Central memory CD8-positive, alpha-beta T cell (primary cell): ENCODE results near the gene GOSR1.
A peak's percentile ranks its signal among the peaks of the same experiment; 100 is the strongest.
"Not testable (repeated sequence)": the region's sequence is repeated elsewhere in the genome, so short reads cannot be mapped to it uniquely, and the experiment has no call there.

Experiments
- ATAC-seq: fragments of 150-1000 bp; cut with Tn5 transposase; replicated peaks from 2 replicates; pipeline ENCODE4 v1.10.0; 2022; ENCODE audit warnings: mild to moderate bottlenecking, moderate FRiP score, moderate number of reproducible peaks; ENCODE audit not compliant: poor library complexity, severe bottlenecking; ENCODE audit errors: extremely low read depth
- DNase-seq, 2 donors: peaks; one replicate each; pipeline ENCODE4 v3.0.0; 2021; ENCODE audit warnings: low spot score in 2 of 2
- H3K27ac Mint-ChIP-seq: one replicate; pipeline ENCODE4 v1.8.0; 2022; ENCODE audit warnings: low read depth, mild to moderate bottlenecking, moderate library complexity, mixed read lengths
- H3K27me3 Mint-ChIP-seq: one replicate; pipeline ENCODE4 v1.8.0; 2022; ENCODE audit warnings: mixed read lengths
- H3K36me3 Mint-ChIP-seq: one replicate; pipeline ENCODE4 v1.8.0; 2022; ENCODE audit warnings: mild to moderate bottlenecking, moderate library complexity, mixed read lengths; ENCODE audit not compliant: insufficient read depth
- H3K4me1 Mint-ChIP-seq: one replicate; pipeline ENCODE4 v1.8.0; 2022; ENCODE audit warnings: mixed read lengths
- H3K4me3 Mint-ChIP-seq: one replicate; pipeline ENCODE4 v1.8.0; 2022; ENCODE audit warnings: mild to moderate bottlenecking, moderate library complexity, mixed read lengths
- H3K9me3 Mint-ChIP-seq: one replicate; pipeline ENCODE4 v1.8.0; 2022; ENCODE audit warnings: mixed read lengths

GOSR1 gene

DNA sequence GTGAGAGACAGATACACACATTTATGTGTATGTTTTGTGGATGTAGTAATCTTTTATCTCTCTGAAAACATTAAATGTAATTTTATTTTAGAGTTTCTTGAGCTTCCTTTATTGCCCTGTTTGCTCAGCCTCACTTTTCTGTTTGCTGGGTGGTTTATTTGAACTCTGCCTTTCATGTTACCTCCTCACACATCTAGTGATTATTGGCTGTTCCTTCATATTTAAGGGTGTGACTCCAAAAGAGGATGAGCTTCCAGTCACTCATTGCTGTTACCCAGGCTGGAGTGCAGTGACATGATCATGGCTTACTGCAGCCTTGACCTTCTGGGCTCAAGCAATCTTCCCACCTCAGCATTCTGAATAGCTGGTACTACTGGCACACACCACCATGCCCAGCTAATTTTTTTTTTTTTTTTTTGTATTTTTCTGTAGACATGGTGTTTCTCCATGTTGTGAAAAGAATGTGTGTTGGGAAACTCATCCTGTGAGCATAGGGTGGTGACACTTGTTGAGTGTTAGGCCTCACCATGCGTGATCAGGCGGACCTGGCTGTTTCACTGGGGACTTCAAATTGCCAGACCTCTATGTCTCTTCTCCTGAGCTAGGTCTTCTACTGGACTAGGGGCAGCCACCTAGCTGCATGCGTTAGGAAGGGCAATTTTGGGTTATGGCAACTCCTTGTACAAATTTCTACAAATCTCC, 37.8 kb downstream of the GOSR1 start:
- Mint-ChIP-seq H3K27ac (no peak overlapping the region), H3K4me1 (peaks cover 22% of the 10 kb centered on the region), H3K27me3 (no peaks in the 10 kb centered on the region), H3K36me3 (peaks cover 29% of the 10 kb centered on the region), H3K4me3 (no peak overlapping the region), H3K9me3 (no peaks in the 10 kb centered on the region)
- DNase-seq (no peak), ATAC-seq (no peak)

DNA sequence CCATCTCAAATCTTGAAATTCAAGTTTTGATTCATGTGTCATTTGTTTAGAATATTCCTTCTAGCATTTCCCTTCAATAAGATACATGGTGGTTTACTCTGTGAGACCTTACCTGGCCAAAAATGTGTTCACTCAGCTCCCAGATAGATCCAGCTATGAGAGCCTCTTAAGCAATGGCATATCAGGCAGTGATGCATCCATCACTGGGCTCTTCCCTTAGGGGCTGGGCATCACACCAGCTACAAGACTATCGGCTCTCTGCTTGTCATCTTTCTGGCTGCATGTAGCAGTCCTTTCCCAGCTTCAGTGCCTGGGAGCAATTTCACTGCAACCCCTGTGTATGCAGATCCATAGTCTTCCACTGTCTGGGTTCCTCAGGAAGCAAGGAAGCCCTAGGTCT, 40.6 kb downstream of the GOSR1 start:
- no peaks in the 10 kb centered on the region for H3K9me3 Mint-ChIP-seq
- peaks cover 43% of the 10 kb centered on the region for H3K36me3 Mint-ChIP-seq
- DNase-seq: no peak
- no peak overlapping the region for H3K27ac Mint-ChIP-seq
- H3K4me1 Mint-ChIP-seq: peaks cover 16% of the 10 kb centered on the region
- no peak for ATAC-seq
- no peak overlapping the region for H3K4me3 Mint-ChIP-seq
- H3K27me3 Mint-ChIP-seq: no peaks in the 10 kb centered on the region

DNA sequence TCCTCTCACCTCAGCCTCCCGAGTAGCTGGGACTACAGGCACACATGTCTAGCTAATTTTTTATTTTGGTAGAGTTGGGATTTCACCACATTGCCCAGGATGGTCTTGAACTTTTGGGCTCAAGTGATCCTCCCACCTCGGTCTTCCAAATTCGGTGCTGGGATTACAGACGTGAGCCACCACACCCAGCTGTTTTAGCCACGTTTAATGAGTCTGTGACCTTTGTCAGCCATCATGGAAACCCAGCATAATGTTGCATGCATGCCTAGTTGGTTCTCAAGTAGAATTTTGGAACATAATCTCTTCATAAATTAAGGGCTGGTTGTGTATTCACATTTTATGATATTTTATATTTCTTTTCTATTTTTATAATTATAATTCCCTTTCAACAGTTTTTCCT, 42.0 kb downstream of the GOSR1 start:
- ATAC-seq: no peak
- no peaks in the 10 kb centered on the region for H3K27me3 Mint-ChIP-seq
- H3K4me1 Mint-ChIP-seq: peaks cover 13% of the 10 kb centered on the region
- H3K4me3 Mint-ChIP-seq: no peak overlapping the region
- DNase-seq: no peak
- no peaks in the 10 kb centered on the region for H3K9me3 Mint-ChIP-seq
- no peak overlapping the region for H3K27ac Mint-ChIP-seq
- H3K36me3 Mint-ChIP-seq: peaks cover 48% of the 10 kb centered on the region

DNA sequence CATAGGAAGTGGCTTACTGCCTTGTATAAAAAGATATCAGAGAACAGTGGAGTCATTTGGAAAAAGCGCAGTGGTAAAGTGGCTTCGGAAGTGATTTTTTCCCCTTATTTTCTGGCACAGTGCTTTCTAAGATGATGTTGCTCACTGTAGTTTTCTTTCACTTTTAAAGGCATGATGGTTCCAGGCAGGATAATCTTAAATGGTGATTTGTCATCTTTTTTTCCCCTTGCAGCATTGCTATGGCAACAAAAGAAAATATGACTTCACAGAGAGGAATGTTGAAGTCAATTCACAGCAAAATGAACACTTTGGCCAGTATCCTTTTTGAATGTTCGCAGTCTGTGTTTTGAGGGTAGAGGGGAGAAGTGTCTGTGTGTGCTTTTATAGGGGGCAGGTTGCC, 42.5 kb downstream of the GOSR1 start:
- H3K36me3 Mint-ChIP-seq: peaks cover 52% of the 10 kb centered on the region
- ATAC-seq (no peak), DNase-seq (no peak)
- no peaks in the 10 kb centered on the region for H3K9me3 Mint-ChIP-seq
- H3K27me3 Mint-ChIP-seq: no peaks in the 10 kb centered on the region
- peak overlapping the region; percentile 35 for H3K27ac Mint-ChIP-seq
- no peak overlapping the region for H3K4me3 Mint-ChIP-seq
- H3K4me1 Mint-ChIP-seq: peaks cover 8% of the 10 kb centered on the region

DNA sequence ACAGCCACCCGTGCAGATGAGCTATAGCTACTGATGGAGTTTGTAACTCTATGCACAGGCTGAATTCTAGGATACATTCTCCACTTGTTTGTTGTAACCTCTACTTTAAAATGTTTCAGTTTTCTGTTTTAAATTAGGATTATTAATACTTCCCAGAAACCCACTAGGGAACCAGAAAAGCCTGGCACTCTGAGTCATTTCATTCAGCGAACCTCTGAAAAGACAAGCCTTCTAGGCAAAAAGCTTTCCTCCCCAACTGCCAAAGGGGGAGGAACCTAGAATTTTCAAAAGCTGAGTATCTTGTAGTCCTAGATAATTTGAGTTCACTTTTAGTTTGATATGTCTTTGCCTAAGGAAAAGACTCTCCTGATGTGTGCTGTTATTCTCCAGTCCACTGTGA, 43.2 kb downstream of the GOSR1 start:
- no peaks in the 10 kb centered on the region for H3K27me3 Mint-ChIP-seq
- peaks cover 6% of the 10 kb centered on the region for H3K4me1 Mint-ChIP-seq
- H3K4me3 Mint-ChIP-seq: no peak overlapping the region
- ATAC-seq (no peak), DNase-seq (no peak)
- no peak overlapping the region for H3K27ac Mint-ChIP-seq
- peaks cover 47% of the 10 kb centered on the region for H3K36me3 Mint-ChIP-seq
- H3K9me3 Mint-ChIP-seq: no peaks in the 10 kb centered on the region

DNA sequence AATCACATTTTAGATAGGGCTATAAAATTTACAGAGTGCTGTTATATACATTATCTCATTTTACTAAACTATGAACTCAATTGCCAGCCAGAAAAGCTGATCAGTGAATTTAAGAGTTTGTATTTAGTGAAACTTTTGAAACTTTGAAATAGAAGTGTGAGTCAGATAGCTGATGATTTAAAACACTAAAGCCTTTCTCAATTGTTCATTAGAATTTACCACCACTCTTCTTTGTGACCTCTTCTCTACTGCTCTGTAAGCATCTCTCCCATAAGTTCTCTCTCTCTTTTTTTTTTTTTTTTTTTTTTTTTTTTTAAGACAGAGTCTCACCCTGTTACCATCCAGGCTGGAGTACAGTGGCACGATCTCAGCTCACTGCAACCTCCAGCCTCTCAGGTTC, 43.7 kb downstream of the GOSR1 start:
- Mint-ChIP-seq H3K36me3 (peaks cover 46% of the 10 kb centered on the region), H3K27ac (peak overlapping the region; percentile 69), H3K4me1 (peaks cover 6% of the 10 kb centered on the region), H3K4me3 (no peak overlapping the region), H3K9me3 (no peaks in the 10 kb centered on the region), H3K27me3 (no peaks in the 10 kb centered on the region)
- ATAC-seq: no peak
- DNase-seq: no peak

DNA sequence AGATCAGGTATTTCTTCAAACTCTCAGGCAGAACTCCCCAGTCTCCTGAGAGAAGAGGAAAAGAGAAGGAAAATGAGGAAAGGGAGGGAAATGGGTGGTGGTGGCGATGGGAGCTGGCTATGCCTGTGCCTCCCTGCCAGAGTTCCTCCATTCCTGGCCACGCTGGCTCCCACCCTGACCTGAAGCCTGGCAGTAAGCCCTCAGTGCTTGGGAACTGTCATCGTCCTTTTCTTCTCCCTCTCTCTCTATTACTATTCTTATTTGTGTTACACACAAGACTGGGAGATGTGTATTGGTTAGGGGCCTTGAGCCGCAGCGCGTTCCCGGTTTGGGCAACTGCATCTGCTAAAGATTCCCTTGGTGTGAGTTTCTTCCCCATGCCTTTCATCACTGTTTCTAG, 44.6 kb downstream of the GOSR1 start:
- H3K4me3 Mint-ChIP-seq: no peak overlapping the region
- peaks cover 6% of the 10 kb centered on the region for H3K4me1 Mint-ChIP-seq
- H3K27me3 Mint-ChIP-seq: no peaks in the 10 kb centered on the region
- peaks cover 43% of the 10 kb centered on the region for H3K36me3 Mint-ChIP-seq
- no peak for DNase-seq
- ATAC-seq: no peak
- H3K9me3 Mint-ChIP-seq: no peaks in the 10 kb centered on the region
- H3K27ac Mint-ChIP-seq: no peak overlapping the region

DNA sequence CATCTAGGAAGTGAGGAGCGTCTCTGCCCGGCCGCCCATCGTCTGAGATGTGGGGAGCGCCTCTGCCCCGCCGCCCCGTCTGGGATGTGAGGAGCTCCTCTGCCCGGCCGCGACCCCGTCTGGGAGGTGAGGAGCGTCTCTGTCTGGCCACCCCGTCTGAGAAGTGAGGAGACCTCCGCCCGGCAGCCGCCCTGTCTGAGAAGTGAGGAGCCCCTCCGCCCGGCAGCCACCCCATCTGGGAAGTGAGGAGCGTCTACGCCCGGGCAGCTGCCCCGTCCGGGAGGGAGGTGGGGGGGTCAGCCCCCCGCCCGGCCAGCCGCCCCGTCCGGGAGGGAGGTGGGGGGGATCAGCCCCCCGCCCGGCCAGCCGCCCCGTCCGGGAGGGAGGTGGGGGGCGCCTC, 46.0 kb downstream of the GOSR1 start:
- peaks cover 39% of the 10 kb centered on the region for H3K36me3 Mint-ChIP-seq
- H3K4me3 Mint-ChIP-seq, DNase-seq, H3K4me1 Mint-ChIP-seq, H3K9me3 Mint-ChIP-seq, H3K27me3 Mint-ChIP-seq, ATAC-seq: not testable (repeated sequence)
- peak overlapping the region; percentile 41 for H3K27ac Mint-ChIP-seq

DNA sequence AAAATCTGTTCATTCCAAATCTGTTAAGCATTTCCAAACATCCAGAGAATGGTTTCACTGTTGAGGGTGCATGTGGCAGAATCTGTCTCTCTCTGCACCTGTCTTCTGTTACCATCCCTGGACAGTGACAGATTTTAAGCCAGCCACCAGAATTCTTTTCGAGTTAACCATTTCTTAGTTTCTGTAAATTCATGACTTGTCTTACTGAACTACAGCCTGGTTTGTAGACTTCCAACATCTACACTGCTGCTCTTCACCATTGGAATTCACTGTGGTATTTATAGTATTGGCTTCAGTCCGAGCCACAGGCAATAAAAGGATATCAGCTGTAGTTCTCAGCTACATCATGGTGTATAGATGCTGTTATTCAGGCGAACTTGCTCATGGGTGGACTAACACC, 47.6 kb downstream of the GOSR1 start:
- H3K27me3 Mint-ChIP-seq: no peaks in the 10 kb centered on the region
- no peaks in the 10 kb centered on the region for H3K4me1 Mint-ChIP-seq
- no peaks in the 10 kb centered on the region for H3K9me3 Mint-ChIP-seq
- H3K4me3 Mint-ChIP-seq: no peak overlapping the region
- no peak overlapping the region for H3K27ac Mint-ChIP-seq
- DNase-seq (no peak), ATAC-seq (no peak)
- peaks cover 32% of the 10 kb centered on the region for H3K36me3 Mint-ChIP-seq

DNA sequence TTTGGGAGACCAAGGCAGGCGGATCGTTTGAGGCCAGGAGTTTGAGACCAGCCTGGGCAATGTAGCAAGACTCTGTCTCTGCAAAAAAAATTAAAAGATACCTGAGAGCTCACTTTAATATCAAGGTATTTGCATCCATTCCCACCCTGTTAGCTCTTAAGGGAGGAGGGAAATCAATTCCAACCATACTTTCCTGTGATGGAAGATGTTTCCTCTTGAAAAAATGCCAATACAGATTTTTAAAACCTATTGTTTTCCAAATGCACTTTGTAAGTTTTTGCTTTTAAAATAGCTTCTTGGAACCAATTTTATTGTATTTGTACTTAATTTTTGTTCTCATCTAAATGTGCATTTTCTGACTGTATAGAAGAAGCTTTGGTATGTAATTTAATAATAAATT, 49.2 kb downstream of the GOSR1 start:
- Mint-ChIP-seq H3K4me3 (no peak overlapping the region), H3K9me3 (no peaks in the 10 kb centered on the region), H3K4me1 (no peaks in the 10 kb centered on the region), H3K27ac (no peak overlapping the region), H3K27me3 (no peaks in the 10 kb centered on the region), H3K36me3 (peaks cover 24% of the 10 kb centered on the region)
- no peak for ATAC-seq
- no peak for DNase-seq

DNA sequence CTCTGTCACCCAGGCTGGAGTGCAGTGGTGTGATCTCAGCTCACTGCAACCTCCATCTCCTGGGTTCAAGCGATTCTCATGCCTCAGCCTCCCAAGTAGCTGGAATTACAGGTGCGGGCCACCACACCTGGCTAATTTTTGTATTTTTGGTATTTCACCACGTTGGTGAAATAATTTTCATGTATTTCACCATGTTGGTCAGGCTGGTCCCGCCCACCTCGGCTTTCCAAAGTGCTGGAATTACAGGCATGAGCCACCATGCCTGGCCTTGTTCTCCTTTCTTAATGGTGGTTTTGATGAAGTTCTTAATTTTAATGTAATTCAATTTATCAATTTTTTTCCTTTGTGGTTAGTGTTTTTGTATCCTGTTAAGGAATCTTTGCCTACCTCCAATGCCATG, 51.5 kb downstream of the GOSR1 start:
- H3K27me3 Mint-ChIP-seq, H3K36me3 Mint-ChIP-seq, H3K4me3 Mint-ChIP-seq, ATAC-seq, H3K4me1 Mint-ChIP-seq, H3K9me3 Mint-ChIP-seq, DNase-seq, H3K27ac Mint-ChIP-seq: not testable (repeated sequence)

DNA sequence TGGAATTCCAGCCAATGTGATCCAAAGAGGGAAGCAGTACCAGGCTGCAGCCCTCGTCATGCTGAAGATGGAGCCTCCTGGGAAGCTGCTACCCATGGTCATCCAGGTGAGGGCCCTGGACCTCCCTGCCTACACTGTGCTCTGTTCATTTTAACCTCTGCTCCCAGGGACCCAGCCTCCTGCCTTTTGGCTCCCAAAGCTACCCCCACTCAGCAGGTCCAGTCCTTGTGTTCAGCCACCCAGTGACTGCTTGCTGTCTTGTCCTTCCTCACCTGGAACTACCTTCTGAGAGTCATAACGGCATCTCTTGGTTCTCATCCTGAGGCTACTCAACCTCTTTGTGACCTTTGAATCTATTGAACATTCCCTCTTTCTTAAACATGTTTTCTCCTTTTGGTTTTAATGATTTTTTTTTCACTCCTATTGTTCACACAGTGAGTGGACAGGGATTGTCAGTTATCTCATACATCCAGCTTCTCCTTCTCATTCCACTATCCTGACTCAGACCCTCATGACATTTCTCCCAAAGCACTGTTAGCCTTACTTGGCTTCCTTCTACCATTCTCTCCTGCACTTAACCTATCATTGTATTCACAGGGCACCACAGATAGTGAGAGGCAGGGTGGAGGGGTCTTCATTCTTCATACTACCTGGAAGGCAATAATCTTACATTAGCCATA, 53.3 kb downstream of the GOSR1 start:
- DNase-seq: no peak
- Mint-ChIP-seq H3K27me3 (no peaks in the 10 kb centered on the region), H3K27ac (no peak overlapping the region), H3K36me3 (peaks cover 2% of the 10 kb centered on the region), H3K4me1 (no peaks in the 10 kb centered on the region), H3K9me3 (no peaks in the 10 kb centered on the region), H3K4me3 (no peak overlapping the region)
- no peak for ATAC-seq

DNA sequence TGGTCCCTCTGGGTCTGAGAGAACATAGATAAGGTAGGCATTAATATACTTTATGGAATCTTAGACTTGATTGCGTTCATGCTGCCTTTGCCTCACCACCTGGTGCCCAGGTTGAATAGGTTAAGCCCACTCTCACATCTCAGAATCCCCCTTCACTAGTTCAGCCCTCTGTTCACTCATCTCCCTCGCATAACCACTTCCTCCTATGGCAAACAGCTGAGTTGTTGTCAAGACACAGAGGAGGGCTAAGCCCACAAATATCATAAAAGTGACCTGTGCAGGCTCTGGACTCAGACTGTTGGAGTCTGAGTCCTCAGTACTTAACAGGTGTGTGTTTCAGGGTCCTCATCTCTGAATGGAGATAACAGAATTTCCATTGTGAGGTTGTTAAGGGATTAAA, 55.7 kb downstream of the GOSR1 start:
- Mint-ChIP-seq H3K4me1 (no peaks in the 10 kb centered on the region), H3K27me3 (no peaks in the 10 kb centered on the region), H3K27ac (no peak overlapping the region), H3K4me3 (no peak overlapping the region), H3K36me3 (peaks cover 2% of the 10 kb centered on the region), H3K9me3 (no peaks in the 10 kb centered on the region)
- ATAC-seq: no peak
- DNase-seq: no peak
